Effector memory CD4-positive, alpha-beta T cell (primary cell): Measurements from ENCODE around the gene ZNF300.
A peak's percentile ranks its signal among the peaks of the same experiment; 100 is the strongest.
"Not testable (repeated sequence)": the region's sequence is repeated elsewhere in the genome, so short reads cannot be mapped to it uniquely, and the experiment has no call there.

Experiments
- DNase-seq, 3 donors: peaks; one replicate each; pipeline ENCODE4 v3.0.0-alpha.2; 2020
- H3K27ac ChIP-seq: 2 replicates; pipeline ENCODE4 v1.7.0; 2013; ENCODE audit warnings: mild to moderate bottlenecking, low read length, moderate library complexity; ENCODE audit not compliant: insufficient read depth, poor library complexity, severe bottlenecking
- H3K27me3 ChIP-seq: replicated peaks from 2 replicates; pipeline ENCODE4 v1.7.0; 2013; ENCODE audit warnings: mild to moderate bottlenecking, low read length; ENCODE audit not compliant: insufficient read depth, control insufficient read depth, poor library complexity, severe bottlenecking
- H3K36me3 ChIP-seq: 2 replicates; pipeline ENCODE4 v1.7.0; 2013; ENCODE audit warnings: mild to moderate bottlenecking, low read length, moderate library complexity; ENCODE audit not compliant: control insufficient read depth, insufficient read depth
- H3K4me1 ChIP-seq: 2 replicates; pipeline ENCODE4 v1.7.0; 2013; ENCODE audit warnings: low read length, mild to moderate bottlenecking; ENCODE audit not compliant: control insufficient read depth, insufficient read depth, poor library complexity, severe bottlenecking
- H3K4me3 ChIP-seq: 2 replicates; pipeline ENCODE4 v1.7.0; 2013; ENCODE audit warnings: low read length, low read depth, mild to moderate bottlenecking; ENCODE audit not compliant: insufficient read depth, poor library complexity, severe bottlenecking
- H3K9me3 ChIP-seq: 2 replicates; pipeline ENCODE4 v1.7.0; 2013; ENCODE audit warnings: mild to moderate bottlenecking, low read length, moderate library complexity; ENCODE audit not compliant: control insufficient read depth

The ZNF300 gene

DNA sequence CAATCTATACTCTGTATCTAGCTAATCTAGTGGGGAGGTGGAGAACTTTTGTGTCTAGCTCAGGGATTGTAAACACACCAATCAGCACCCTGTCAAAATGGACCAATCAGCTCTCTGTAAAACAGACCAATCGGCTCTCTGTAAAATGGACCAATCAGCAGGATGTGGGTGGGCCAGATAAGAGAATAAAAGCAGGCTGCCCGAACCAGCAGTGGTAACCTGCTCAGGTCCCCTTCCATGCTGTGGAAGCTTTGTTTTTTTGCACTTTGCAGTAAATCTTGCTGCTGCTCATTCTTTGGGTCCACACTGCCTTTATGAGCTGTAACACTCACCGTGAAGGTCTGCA, 58.5 kb downstream of the ZNF300 start, which contains the start of gene IRGM:
IRGM (plus strand) TSS at position 214 of the 346 bp plus-strand sequence. CDS start 1,603 bp downstream, outside the sequence.
- Histone ChIP-seq H3K4me3 (peak within 1 kb of the TSS; percentile 16), H3K27ac (peak within 1 kb of the TSS; percentile 48)
- peak in 2 of 3 donors; percentile 8 to 14 for DNase-seq
- not testable (repeated sequence) for H3K36me3 ChIP-seq, H3K27me3 ChIP-seq, H3K4me1 ChIP-seq, H3K9me3 ChIP-seq

DNA sequence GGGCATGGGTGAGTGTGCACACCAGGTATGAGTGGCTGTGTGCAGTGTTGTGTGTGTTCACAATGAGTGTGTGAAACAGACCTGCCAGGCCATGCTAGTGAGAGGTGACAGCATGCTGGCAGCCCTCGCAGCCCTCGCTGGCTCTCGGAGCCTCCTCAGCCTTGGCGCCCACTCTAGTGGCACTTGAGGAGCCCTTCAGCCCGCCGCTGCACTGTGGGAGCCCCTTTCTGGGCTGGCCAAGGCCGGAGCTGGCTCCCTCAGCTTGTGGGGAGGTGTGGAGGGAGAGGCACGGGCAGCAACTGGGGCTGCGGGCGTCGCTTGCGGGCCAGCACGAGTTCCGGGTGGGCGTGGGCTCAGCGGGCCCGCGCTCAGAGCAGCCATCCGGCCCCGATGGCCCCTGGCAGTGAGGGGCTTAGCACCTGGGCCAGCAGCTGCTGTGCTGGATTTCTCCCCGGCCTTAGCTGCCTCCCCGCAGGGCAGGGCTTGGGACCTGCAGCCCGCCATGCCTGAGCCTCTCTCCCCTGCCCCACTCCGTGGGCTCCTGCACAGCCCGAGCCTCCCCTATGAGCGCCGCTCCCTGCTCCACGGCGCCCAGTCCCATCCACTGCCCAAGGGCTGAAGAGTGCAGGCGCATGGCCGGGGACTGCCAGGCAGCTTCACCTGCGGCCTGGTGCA, 59.5 kb downstream of the ZNF300 start:
- not testable (repeated sequence) for H3K27me3 ChIP-seq, H3K27ac ChIP-seq, DNase-seq, H3K4me1 ChIP-seq, H3K4me3 ChIP-seq, H3K9me3 ChIP-seq, H3K36me3 ChIP-seq
